Right atrium auricular region (tissue), 2 donors: ENCODE measurements around the gene SLC25A48. TPM values are rescaled to one million over a fixed set of nuclear protein-coding genes. Genes with fewer than 3 reads are reported as not detected.

Source experiments
- DNase-seq: peaks from one replicate; pipeline ENCODE4 v3.0.0-alpha.2; 2019; ENCODE audit warnings: low spot score
- H3K27ac ChIP-seq, 2 donors: fragments of 200-600 bp; sonication (generic); 1 replicate in 1 of 2; 2 replicates in 1 of 2; pipeline ENCODE4 v1.5.1; 2016 to 2019
- H3K27me3 ChIP-seq, 2 donors: fragments of 200-600 bp; sonication (generic); one replicate each; pipeline versions ENCODE4 v1.5.1 to v1.6.0; 2017 to 2019
- H3K36me3 ChIP-seq: fragments of 200-600 bp; sonication (generic); one replicate; pipeline ENCODE4 v1.5.1; 2016
- H3K4me1 ChIP-seq, 2 donors: fragments of 200-600 bp; sonication (generic); one replicate each; pipeline versions ENCODE4 v1.5.1 to v1.6.0; 2017 to 2019
- H3K4me3 ChIP-seq, 2 donors: fragments of 200-600 bp; sonication (generic); 1 replicate in 1 of 2; 2 replicates in 1 of 2; pipeline ENCODE4 v1.5.1; 2017 to 2019; ENCODE audit warnings: mild to moderate bottlenecking in 1 of 2, moderate library complexity in 1 of 2
- H3K9me3 ChIP-seq, 2 donors: fragments of 200-600 bp; sonication (generic); one replicate each; pipeline ENCODE4 v1.5.1; 2019
- total RNA-seq, 2 donors: library from RNA; depleted of rRNA; stranded (reverse); fragments of >200 nt; gene quantifications; one replicate each; pipeline ENCODE4 v1.1.0, GENCODE V29; 2016
- TF ChIP-seq, protein P1 (sequence below), 2 donors: fragments of 200-600 bp; sonication (generic); IDR thresholded peaks; one replicate each; pipeline ENCODE4 v1.5.1; 2019; ENCODE audit warnings: antibody characterized with exemption in 2 of 2

SLC25A48 gene
- total RNA-seq, 2 donors from 2014 or later = not detected

DNA sequence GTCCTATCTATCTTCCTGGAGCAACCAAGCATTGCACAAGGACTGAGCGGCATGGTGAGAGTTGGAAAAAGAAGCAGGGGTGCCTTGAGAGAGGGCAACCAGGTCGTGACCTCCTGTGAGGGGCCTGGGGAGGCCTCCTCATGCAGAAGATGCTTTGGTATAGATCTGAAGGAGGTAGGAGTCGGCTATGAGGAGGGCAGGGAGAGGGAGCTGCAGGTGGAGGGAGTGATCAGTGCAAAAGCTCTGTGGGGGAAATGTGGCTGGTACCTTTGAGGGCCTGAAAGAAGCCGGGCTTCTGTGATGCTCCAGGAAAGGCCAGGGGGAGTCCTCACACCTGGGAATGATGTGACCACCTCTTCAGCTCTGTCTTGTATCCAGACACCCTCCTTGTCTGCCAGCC lies 3.6 kb upstream of the SLC25A48 start:
- H3K4me3 ChIP-seq = no peak overlapping the region
- peaks cover 0 to 13% of the 10 kb centered on the region in 2 donors for H3K4me1 ChIP-seq
- no peak for DNase-seq
- TF ChIP-seq, protein P1, sequence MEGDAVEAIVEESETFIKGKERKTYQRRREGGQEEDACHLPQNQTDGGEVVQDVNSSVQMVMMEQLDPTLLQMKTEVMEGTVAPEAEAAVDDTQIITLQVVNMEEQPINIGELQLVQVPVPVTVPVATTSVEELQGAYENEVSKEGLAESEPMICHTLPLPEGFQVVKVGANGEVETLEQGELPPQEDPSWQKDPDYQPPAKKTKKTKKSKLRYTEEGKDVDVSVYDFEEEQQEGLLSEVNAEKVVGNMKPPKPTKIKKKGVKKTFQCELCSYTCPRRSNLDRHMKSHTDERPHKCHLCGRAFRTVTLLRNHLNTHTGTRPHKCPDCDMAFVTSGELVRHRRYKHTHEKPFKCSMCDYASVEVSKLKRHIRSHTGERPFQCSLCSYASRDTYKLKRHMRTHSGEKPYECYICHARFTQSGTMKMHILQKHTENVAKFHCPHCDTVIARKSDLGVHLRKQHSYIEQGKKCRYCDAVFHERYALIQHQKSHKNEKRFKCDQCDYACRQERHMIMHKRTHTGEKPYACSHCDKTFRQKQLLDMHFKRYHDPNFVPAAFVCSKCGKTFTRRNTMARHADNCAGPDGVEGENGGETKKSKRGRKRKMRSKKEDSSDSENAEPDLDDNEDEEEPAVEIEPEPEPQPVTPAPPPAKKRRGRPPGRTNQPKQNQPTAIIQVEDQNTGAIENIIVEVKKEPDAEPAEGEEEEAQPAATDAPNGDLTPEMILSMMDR (IDR thresholded peaks at IDR 0.05) = no peak
- no peak overlapping the region for H3K27ac ChIP-seq
- H3K27me3 ChIP-seq = no peaks in the 10 kb centered on the region
- H3K9me3 ChIP-seq = no peaks in the 10 kb centered on the region
- no peaks in the 10 kb centered on the region for H3K36me3 ChIP-seq

DNA sequence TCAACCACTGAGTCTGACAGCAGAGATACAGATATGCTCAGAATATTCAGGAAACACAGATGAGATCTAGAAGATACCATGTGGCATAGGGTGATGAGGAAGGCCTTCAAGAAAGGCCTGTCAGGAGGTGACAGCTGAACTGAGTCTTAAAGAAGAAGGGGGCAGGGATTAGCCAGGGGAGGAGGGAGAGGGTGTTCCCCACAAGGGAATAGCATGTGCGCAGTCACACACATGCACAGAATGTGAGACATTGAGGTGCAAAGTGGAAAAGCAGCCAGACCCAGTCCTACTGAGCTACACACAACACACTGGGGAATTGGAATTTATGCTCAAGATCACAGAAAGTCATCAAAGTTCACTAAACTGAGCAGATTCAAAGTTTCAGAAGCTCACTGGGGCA lies 3.0 kb upstream of the SLC25A48 start:
- H3K27me3 ChIP-seq = no peaks in the 10 kb centered on the region
- H3K36me3 ChIP-seq = no peaks in the 10 kb centered on the region
- H3K9me3 ChIP-seq = no peaks in the 10 kb centered on the region
- no peak overlapping the region for H3K27ac ChIP-seq
- TF ChIP-seq, protein P1 (IDR thresholded peaks at IDR 0.05) = no peak
- H3K4me1 ChIP-seq = peaks cover 0 to 13% of the 10 kb centered on the region in 2 donors
- no peak overlapping the region for H3K4me3 ChIP-seq
- no peak for DNase-seq

DNA sequence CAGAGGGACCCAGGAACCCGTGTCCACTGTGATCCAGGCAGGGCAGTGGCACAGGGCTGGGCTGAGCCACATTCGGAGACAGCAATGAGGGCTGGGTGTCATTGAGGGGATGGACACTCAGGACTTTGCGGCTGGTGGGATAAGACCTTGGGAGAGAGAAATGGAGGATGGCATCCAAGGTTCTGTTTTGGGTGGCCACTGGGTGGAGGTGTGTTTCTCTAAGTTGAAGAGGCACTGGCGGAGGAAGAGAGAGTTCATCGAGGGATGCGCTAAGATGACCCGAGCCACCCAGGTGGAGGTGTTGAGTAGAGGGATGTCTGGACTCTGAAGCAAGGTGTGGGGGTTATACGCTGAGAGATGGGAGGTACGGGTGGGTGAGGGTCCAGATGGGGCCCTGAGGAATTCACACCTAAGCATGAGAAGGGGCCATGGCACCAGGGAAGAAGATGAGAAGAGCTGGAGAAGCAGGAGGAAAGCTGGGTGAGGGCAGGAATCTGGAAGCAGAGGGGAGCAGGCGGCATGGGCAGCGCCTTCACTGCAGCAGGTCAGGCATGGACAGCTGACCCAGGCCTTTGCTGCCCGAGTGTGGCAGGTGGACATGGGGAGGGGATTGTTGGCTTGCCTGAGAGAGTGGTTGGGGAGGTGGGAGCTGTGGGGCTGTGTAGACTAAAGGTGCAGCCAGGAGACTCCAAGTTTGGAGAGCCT lies 2.5 kb upstream of the SLC25A48 start:
- H3K4me3 ChIP-seq = no peak overlapping the region
- no peaks in the 10 kb centered on the region for H3K36me3 ChIP-seq
- H3K27ac ChIP-seq = no peak overlapping the region
- no peaks in the 10 kb centered on the region for H3K27me3 ChIP-seq
- TF ChIP-seq, protein P1 (IDR thresholded peaks at IDR 0.05) = no peak
- no peaks in the 10 kb centered on the region for H3K9me3 ChIP-seq
- DNase-seq = no peak
- peaks cover 0 to 13% of the 10 kb centered on the region in 2 donors for H3K4me1 ChIP-seq

DNA sequence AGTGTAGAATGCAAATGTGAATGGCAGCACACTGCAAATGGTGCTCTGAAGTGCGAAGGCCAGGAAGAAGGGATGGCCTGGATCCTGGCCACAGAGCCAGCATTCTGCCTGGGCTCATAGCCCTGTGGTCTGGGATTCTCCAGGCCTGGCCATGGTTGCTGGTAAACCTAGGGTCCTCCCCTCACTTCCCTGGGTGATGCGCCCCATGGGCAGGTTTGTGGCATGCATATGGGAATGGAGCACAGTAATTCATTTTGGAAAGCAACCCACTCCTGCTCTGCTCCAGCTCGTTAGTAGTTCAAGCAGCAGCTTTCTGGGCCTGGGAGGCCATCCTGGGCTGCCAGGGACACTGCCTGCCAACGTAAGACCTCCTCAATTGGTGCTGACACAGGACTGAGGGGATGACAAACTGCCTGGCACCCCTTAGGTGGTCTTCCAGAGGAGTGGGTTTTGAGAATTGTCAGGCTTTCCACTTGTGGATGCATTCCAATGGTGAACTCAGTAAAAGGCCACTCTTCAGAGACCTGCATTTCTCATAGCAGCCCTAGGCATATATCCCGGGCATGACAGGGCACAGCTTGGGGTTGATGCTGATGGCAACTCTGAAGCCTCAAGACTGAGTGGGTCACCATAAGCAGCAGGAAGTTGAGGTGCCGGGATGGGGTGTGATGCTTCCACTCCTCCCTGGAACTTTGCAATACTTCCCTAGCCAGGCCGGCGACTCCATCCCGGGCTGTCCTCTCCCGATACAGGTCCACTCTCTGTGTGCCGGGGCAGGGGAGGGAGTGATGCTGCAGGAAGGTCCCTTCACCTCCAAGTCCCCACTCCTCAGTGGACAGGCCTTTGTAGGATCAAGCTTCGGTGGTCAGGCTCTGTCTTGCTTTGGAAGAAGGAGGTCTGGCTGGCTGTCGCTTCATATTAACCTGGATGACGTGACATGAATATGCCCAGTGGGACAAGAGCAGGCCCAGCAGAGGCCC lies 1.2 kb upstream of the SLC25A48 start:
- TF ChIP-seq, protein P1 (IDR thresholded peaks at IDR 0.05) = no peak
- Histone ChIP-seq H3K4me1 (peaks cover 0 to 13% of the 10 kb centered on the region in 2 donors), H3K9me3 (no peaks in the 10 kb centered on the region), H3K27ac (no peak overlapping the region), H3K4me3 (no peak overlapping the region), H3K27me3 (no peaks in the 10 kb centered on the region), H3K36me3 (no peaks in the 10 kb centered on the region)
- no peak for DNase-seq

DNA sequence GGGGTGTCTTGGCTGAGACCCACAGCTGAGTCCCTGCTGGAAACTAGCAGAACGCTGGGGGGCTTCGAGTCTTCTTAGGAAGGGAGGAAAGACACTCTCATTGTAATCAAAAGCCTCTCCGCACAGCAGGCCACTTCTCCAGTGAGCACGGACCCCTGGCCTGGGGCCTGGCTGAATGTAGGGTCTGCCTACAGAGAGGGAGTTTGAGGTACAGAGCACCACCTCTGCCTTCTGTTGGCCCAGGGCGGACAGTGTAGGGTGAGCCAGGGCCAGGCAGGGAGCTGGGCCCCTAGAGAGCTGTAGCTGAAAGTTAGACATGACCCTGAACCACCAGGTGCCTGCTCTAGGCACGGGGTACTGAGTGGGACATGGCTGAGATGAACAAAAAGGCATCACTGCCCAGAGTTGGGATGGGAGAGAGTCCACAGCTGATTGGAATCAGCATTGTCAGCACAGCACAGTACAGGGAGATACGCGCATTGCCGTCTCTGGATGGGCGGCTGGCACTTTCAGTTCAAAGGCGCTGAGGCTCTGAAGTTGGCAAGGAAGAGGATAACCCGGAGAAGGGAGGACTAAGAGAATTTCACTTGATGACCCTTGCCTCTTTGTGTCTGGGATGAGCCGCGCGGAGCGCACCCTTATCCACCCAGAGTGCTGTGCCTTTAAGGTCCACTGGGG lies 363 bp upstream of the SLC25A48 start:
- Histone ChIP-seq H3K36me3 (no peaks in the 10 kb centered on the region), H3K27me3 (no peaks in the 10 kb centered on the region), H3K4me1 (peaks cover 0 to 13% of the 10 kb centered on the region in 2 donors), H3K9me3 (no peaks in the 10 kb centered on the region), H3K27ac (no peak overlapping the region), H3K4me3 (peak overlapping the region; percentile 28 to 48)
- DNase-seq = no peak
- TF ChIP-seq, protein P1 (IDR thresholded peaks at IDR 0.05) = peak in 1 of 2 donors; percentile 57
